SJSA1 (cell line): Measurements from ENCODE around the gene DNM3. TPM values are rescaled to one million over a fixed set of nuclear protein-coding genes. Genes with fewer than 3 reads are reported as not detected.

ENCODE experiments used
- DNase-seq, 2 experiments: peaks; one replicate each; pipeline ENCODE4 v3.0.0-alpha.2; 2015 to 2020; ENCODE audit warnings: low spot score in 2 of 2, low read depth in 1 of 2
- H3K27ac ChIP-seq: fragments of 250-450 bp; sonication (Bioruptor Pico); 2 replicates; pipeline ENCODE4 v1.5.1; 2020; ENCODE audit warnings: mild to moderate bottlenecking, moderate library complexity
- H3K27me3 ChIP-seq: fragments of 250-450 bp; sonication (Bioruptor Pico); replicated peaks from 2 replicates; pipeline ENCODE4 v1.5.1; 2020; ENCODE audit warnings: mild to moderate bottlenecking, moderate library complexity
- H3K36me3 ChIP-seq: fragments of 250-450 bp; sonication (Bioruptor Pico); 2 replicates; pipeline ENCODE4 v1.5.1; 2020; ENCODE audit warnings: mild to moderate bottlenecking
- H3K4me1 ChIP-seq: fragments of 250-450 bp; sonication (Bioruptor Pico); replicated peaks from 2 replicates; pipeline ENCODE4 v1.6.1; 2021; ENCODE audit warnings: mild to moderate bottlenecking
- H3K4me3 ChIP-seq: fragments of 250-450 bp; sonication (Bioruptor Pico); 2 replicates; pipeline ENCODE4 v1.5.1; 2020; ENCODE audit warnings: mild to moderate bottlenecking
- H3K9me3 ChIP-seq: fragments of 250-450 bp; sonication (Bioruptor Pico); replicated peaks from 2 replicates; pipeline ENCODE4 v1.5.1; 2020; ENCODE audit warnings: mild to moderate bottlenecking
- total RNA-seq: library from RNA; depleted of rRNA; stranded (reverse); fragments of >200 nt; shearing (Covaris generic); gene quantifications from 2 replicates; pipeline ENCODE4 v1.2.3, GENCODE V29; 2014

The DNM3 gene
- total RNA-seq, 1 experiment from 2014 or later, result 1.7 TPM

DNA sequence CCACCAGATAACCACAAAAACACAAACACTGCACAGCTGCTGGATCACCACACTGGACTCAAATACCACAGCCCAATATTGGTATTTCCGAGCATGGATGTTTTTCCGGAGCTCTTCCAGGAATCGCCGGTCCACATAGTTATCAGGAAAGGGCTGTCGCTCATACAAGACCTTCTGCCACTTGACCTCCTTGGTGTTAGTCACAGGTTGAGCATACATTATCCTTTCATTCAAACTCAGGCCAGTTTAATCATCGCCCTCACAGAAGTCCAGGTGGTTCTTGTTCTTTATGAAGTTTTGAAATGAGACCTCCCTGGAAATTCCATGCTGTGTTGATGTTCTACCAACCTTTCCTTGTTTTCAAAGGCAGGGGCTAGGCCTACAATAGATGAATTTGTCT lies 601.1 kb downstream of the DNM3 start:
- DNase-seq, result no peak
- Histone ChIP-seq H3K4me1 (peaks cover 7% of the 10 kb centered on the region; the same call in 1 of the 2 replicates), H3K4me3 (no peak overlapping the region; the same call in 1 of the 2 replicates)

DNA sequence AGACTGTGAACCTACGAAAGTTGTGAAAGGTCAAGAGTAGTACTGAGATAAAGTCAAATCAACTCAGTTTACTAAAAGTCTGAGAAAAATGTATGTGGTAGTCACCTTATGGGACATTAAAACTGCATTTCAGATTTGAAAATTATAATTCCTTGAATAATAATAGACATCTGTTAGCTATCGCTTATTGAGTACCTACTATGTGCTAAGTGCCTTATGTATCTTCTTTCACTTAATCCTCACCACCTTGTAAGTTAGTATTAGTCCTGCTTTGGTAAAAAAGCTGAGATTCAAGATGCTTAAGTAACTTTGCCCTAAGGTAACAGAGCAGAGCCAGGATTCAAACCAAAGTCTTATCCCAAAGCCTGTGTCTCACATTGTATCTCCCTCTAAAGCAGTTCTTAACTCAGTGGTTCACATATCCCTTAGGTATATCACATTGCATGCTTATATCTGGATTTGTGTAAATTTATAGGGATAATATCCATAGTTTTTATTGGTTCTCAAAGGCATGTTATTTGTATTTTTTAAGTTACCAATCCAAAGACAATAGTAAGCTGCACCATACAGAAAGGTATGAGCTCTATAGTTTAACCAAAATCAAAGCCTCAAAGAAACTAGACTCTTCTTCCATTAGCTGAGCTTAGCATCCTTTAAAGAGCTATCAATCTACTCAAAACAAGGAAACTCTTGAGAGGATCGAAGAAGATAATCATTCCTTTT lies 601.7 kb downstream of the DNM3 start:
- Histone ChIP-seq H3K36me3 (peaks cover 18% of the 10 kb centered on the region), H3K27me3 (no peaks in the 10 kb centered on the region), H3K4me1 (peaks cover 7% of the 10 kb centered on the region; the same call in 1 of the 2 replicates), H3K4me3 (peak overlapping the region; percentile 83), H3K9me3 (no peaks in the 10 kb centered on the region), H3K27ac (peak overlapping the region; percentile 80; the same call in 1 of the 2 replicates)
- DNase-seq, result no peak

More for the DNA sequence above, 601.1 kb downstream of the DNM3 start:
- Histone ChIP-seq H3K9me3 (no peaks in the 10 kb centered on the region), H3K27me3 (no peaks in the 10 kb centered on the region), H3K36me3 (peaks cover 18% of the 10 kb centered on the region), H3K27ac (no peak overlapping the region)

DNA sequence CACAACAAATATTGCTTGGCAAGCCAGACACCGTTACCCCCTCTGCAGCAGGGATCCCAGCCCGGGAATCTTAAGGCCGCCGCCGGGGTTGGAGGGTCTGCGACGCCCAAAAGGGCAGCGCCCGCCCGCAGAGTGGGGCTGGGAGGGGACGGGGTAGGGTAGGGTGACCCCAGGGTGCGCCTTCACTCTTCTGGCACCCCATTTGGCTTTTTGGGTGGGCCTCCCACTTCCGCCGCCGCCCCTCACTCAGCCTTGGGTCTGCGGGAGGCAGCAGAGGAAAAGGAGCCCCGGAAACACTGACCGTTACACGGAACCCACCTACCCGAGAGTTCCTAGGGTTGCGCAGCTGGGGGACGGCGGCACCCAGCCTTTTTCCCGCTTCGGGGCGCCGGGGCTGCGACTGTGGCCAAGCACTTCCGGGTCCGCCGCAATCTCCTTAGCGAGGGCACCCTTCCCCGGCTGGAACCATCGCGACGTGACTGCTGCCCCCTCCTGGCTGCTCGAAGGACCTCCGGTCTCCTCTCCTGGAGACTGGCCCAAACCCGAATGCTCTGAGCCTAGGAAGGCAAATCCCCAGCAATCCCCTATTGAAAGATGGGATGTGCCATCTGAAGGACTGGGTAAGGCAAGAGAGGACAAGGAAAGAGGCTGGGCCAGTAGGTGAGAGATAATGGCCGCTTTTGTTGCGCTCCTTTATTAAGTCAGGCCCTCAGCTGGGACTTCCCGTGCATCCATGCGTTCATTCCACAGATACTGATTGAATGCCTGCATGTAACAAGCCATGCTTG lies 602.6 kb downstream of the DNM3 start, which contains the start of gene PIGC:
PIGC (minus strand) TSS at position 404 of the 788 bp plus-strand sequence. CDS start 1,447 bp downstream, outside the sequence.
- Histone ChIP-seq H3K27me3 (no peaks in the 10 kb centered on the region), H3K36me3 (peaks cover 18% of the 10 kb centered on the region), H3K4me3 (peak within 1 kb of the TSS; percentile 83), H3K9me3 (no peaks in the 10 kb centered on the region), H3K27ac (peak within 1 kb of the TSS; percentile 80), H3K4me1 (peaks cover 10% of the 10 kb centered on the region)
- peak; percentile 83 to 92 for DNase-seq

DNA sequence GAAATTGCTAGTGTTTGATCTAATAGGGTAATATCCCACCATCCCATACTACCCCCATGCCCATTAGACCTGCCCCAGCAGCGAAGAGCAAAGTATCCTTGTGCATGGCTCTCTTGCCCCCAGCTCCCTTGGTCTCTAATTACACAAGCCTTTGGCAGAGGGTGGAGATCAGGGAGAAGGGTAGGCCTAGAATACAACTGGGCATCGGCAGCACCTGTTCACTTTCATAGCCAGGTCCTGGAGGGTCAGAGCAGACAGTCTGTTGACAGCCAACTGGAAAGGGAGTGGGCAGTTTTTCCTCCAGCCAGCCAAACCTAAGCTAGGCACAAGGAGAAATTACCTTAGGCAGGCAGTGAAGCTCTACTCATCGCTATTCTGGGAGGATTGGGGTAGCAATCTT lies 605.2 kb downstream of the DNM3 start:
- DNase-seq, result no peak
- Histone ChIP-seq H3K9me3 (no peaks in the 10 kb centered on the region), H3K4me1 (peaks cover 32% of the 10 kb centered on the region), H3K27ac (no peak overlapping the region), H3K27me3 (no peaks in the 10 kb centered on the region), H3K36me3 (peaks cover 12% of the 10 kb centered on the region; the same call in 1 of the 2 replicates), H3K4me3 (no peak overlapping the region)

DNA sequence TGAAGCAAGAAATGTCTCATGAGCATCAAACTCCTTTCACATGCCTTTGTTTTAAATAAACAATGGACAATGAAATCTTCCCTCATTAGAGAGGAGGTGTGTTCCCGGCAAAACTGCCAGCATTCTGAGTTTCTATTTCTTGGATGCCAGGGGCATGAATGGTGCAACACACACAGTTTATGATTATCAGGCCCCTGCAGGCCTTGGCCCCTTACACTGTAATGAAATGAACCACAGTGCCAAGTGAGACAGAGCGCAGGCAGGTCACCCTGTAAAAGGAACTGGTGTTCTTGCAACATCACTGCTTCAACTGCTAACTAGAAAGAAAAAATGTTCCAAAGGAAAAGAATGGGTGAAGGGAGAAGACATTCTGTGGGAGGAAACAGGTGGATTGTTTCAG lies 606.3 kb downstream of the DNM3 start:
- Histone ChIP-seq H3K4me3 (no peak overlapping the region), H3K36me3 (peaks cover 5% of the 10 kb centered on the region; the same call in 1 of the 2 replicates), H3K9me3 (no peaks in the 10 kb centered on the region), H3K4me1 (peaks cover 30% of the 10 kb centered on the region), H3K27me3 (no peaks in the 10 kb centered on the region), H3K27ac (no peak overlapping the region)
- DNase-seq, result no peak

DNA sequence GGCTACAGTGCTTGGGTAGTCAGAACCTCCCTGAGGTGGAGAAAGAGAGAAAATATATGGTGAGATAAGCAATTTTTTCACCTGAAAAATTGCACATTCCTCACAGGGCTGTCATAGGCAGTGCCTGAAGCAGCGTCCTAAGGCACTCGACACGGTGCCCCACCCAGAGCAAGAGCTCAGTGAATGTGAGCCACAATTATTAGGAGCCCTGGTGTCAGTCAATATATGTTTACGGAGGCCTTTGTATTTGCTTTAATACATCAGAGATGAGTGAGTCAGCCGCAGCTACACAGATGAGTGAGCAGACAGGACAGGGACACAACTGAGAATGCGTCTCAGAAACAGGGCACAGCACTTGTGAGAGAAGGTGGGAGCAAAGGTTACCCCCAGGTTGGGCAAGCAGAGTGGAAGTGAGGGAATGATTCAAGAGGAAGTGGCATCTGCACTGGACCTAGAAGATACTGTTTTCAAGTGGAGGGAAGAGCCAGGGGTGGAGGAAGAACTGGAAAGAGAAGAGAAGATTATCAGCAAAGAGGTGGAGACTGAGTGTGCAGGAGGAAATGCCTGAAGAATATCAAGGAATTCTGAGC lies 607.8 kb downstream of the DNM3 start:
- no peaks in the 10 kb centered on the region for H3K9me3 ChIP-seq
- H3K27me3 ChIP-seq, result no peaks in the 10 kb centered on the region
- DNase-seq, result no peak
- peaks cover 25% of the 10 kb centered on the region for H3K4me1 ChIP-seq
- no peak overlapping the region for H3K27ac ChIP-seq
- H3K36me3 ChIP-seq, result no peaks in the 10 kb centered on the region
- no peak overlapping the region for H3K4me3 ChIP-seq

DNA sequence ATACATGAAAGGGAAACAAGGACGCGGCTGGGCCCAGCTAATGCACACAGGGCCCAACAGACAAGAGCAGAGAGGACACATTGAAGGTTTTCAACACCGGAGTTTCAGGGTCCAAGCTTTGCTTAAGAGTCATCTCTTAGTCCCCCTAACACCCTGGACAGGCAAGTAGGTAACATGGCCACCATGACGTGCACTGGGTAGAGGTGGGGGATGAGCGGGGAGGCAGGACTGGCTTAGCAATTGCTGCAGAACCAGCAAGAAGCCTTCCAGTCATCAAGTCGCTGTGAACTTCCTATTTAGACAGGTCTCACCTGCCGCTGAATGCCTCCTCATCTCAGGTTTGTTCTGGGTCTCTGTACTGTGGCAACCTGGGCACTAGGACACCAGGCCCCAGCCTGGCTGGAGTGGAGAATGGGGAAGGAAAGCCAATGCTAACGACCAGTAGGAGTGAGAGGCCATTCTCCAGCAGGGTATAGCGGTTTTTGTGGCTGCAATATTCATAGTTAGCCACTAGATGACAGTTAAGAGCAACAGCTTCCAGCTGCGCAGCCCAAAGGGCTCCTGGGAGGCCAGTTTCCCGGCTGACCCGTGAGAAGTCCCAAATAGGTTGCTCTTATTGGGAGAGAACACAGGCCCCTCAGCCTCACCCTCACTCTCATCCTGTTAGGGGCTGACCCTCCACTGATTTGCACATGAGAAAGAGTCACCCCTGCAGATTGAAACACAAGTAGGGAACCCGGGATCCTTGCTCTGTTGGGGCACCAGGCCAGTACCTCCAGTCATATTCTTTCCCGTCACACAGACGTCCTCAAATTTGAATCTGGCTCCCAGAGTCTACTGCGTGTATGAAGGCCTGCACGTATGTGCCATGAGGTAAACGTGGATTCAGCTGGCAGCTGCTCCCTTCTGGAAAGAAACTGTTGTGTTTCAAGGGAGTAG lies 608.6 kb downstream of the DNM3 start:
- H3K4me3 ChIP-seq, result no peak overlapping the region
- H3K4me1 ChIP-seq, result peaks cover 25% of the 10 kb centered on the region
- peak; percentile 39 to 52 for DNase-seq
- no peaks in the 10 kb centered on the region for H3K36me3 ChIP-seq
- H3K27ac ChIP-seq, result no peak overlapping the region
- no peaks in the 10 kb centered on the region for H3K9me3 ChIP-seq
- H3K27me3 ChIP-seq, result no peaks in the 10 kb centered on the region

DNA sequence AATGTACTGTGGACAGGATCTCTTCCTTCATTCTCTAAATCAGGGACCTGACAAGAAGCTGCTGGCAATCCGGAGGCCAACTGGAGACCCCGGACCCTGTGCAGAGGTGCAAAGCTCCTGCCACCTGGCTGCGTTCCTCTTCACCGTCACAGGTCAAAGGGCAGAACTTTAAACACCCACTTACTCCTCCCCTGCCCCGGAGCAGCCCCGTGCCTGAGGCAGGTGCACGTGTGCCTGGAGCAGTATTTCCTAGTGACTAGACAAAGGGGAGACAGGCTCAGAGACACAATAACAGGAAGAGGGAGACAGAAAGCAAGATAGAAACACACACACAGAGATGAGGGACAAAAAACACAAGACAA lies 609.2 kb downstream of the DNM3 start:
- no peak for DNase-seq
- no peaks in the 10 kb centered on the region for H3K9me3 ChIP-seq

DNA sequence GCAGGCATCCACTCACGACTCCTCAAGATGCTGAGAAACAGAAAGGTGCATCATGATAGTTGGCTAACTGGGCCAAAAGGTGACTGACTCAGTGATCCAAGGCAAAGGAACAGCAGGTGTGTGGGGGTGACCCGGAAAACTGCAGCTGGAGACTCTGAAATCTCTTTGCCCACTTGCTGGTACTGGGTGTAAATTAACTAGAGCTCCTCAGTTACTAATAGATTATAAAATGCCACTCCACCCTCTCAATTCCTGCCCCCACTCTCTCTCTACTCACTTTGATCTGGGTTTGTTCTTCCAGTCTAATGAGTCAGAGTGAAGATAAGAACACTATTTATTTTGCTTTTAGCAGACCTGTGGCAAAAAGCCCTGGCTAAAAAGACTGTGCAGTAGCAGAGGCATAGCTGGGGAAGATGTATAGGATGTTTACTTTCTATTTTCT lies 609.7 kb downstream of the DNM3 start:
- H3K9me3 ChIP-seq, result no peaks in the 10 kb centered on the region
- no peaks in the 10 kb centered on the region for H3K36me3 ChIP-seq
- H3K4me1 ChIP-seq, result peaks cover 25% of the 10 kb centered on the region
- no peaks in the 10 kb centered on the region for H3K27me3 ChIP-seq
- H3K27ac ChIP-seq, result no peak overlapping the region
- no peak overlapping the region for H3K4me3 ChIP-seq
- no peak for DNase-seq

More for the DNA sequence above, 609.2 kb downstream of the DNM3 start:
- H3K36me3 ChIP-seq, result no peaks in the 10 kb centered on the region
- H3K4me1 ChIP-seq, result peaks cover 25% of the 10 kb centered on the region
- no peak overlapping the region for H3K27ac ChIP-seq
- H3K4me3 ChIP-seq, result no peak overlapping the region
- no peaks in the 10 kb centered on the region for H3K27me3 ChIP-seq

DNA sequence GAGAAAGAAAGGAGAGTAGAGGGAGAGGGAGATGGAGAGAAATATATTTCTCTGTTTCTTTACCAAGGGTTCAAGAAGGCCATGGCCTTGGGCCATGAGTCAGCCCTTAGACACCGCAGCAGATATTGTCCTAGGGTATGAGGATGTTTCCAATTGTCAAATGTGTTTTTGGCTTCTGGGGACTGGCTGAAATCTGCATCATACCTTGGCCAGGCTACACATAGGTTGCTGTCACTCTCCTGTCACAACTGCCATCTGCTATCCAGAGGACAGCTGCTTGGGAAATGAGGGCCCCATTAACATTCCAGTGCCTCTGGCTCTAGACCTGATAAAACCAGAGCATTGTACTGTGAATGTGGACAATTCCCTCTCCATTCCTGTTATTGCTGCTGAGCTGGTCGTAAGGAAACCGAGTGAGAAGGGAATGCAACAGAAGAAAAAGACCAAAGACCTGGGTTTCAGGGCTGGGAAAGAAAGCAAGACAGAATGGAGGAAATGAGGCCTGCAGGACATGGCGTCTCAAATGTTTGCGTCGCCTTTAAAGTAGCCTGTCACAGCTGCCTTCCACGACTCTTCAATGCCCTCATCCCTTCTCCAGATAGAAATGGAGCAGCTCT lies 611.3 kb downstream of the DNM3 start:
- Histone ChIP-seq H3K9me3 (no peaks in the 10 kb centered on the region), H3K4me3 (no peak overlapping the region), H3K27me3 (no peaks in the 10 kb centered on the region), H3K36me3 (no peaks in the 10 kb centered on the region), H3K4me1 (peaks cover 25% of the 10 kb centered on the region), H3K27ac (no peak overlapping the region)
- no peak for DNase-seq

DNA sequence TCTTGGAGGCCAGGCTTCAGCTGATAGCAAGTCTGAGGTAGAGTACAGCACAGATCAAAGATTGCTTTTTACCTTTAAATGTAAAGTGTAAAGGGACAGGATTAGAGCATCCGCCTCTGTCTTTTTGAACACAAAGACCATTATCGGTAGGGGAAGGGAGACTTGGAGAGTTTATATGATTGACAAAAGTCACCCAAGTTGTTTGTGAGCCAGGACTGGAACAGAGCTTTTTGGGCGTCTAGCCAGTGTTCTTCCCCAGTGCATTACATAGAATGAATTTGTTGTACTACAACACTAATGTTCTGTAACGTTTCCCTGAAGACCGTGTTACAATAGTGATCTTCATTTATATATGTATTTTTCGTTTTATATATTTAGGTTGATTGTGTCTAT lies 611.9 kb downstream of the DNM3 start:
- Histone ChIP-seq H3K27me3 (no peaks in the 10 kb centered on the region), H3K27ac (no peak overlapping the region), H3K4me1 (peaks cover 25% of the 10 kb centered on the region), H3K4me3 (no peak overlapping the region), H3K36me3 (no peaks in the 10 kb centered on the region), H3K9me3 (no peaks in the 10 kb centered on the region)
- DNase-seq, result no peak

DNA sequence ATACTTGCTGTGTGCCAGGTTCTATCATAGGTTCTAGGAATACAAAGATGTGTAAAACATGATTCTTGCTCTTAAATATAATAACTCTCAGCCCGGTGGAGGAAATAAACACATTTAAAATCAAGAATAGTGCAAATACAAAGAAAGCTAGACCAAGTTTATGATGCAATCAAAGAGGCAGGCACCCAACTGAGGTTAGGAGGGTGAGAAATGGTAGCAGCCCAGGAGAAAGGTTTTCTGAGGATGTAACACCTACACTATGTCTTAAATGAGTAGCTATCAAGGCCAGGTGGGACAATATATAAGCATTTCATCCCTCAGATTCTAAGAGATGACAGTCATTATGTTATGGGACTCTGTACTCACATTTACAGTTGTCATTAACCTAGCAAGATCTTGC lies 612.3 kb downstream of the DNM3 start:
- peaks cover 24% of the 10 kb centered on the region for H3K4me1 ChIP-seq
- H3K27me3 ChIP-seq, result no peaks in the 10 kb centered on the region
- no peaks in the 10 kb centered on the region for H3K9me3 ChIP-seq
- no peak overlapping the region for H3K4me3 ChIP-seq
- H3K27ac ChIP-seq, result no peak overlapping the region
- no peak for DNase-seq
- no peaks in the 10 kb centered on the region for H3K36me3 ChIP-seq

DNA sequence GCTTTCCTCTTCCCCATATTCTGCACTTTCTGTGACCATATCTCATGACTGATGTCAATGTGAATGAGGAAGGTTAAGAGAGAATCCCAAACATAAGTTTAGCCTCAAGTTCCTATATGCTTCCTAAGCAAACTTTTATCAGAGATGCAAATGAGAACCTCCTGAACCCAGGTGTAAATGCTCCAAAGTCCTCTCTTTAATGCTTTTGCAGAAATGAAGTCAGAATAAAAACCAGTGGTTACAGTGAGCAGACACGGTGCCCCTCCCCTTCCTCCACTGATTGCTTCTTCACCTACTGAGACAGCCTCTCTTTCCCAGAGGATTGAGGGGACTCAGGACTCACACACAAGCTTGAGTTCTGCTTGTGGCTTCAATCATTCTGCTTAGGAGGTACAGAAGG lies 614.2 kb downstream of the DNM3 start:
- H3K4me1 ChIP-seq, result peaks cover 6% of the 10 kb centered on the region
- H3K27ac ChIP-seq, result no peak overlapping the region
- no peak overlapping the region for H3K4me3 ChIP-seq
- DNase-seq, result no peak
- H3K36me3 ChIP-seq, result no peaks in the 10 kb centered on the region
- H3K27me3 ChIP-seq, result no peaks in the 10 kb centered on the region
- H3K9me3 ChIP-seq, result no peaks in the 10 kb centered on the region
